HG03469 (cell line): ENCODE data around the gene APOA1.
"Not testable (repeated sequence)": the region's sequence is repeated elsewhere in the genome, so short reads cannot be mapped to it uniquely, and the experiment has no call there.

Experiments used
- ATAC-seq: cut with Tn5 transposase; IDR thresholded peaks from one replicate; pipeline ENCODE4 v1.9.1; 2021; ENCODE audit warnings: mild to moderate bottlenecking, moderate library complexity, moderate number of reproducible peaks; ENCODE audit not compliant: unreplicated experiment

The APOA1 gene

GRCh38 chr11:116821050-116821918 is 16.1 kb downstream of the APOA1 start:
- ATAC-seq = no peak

GRCh38 chr11:116819049-116819448 is 18.4 kb downstream of the APOA1 start:
- no peak for ATAC-seq

- no peak for ATAC-seq
Measured at GRCh38 chr11:116814502-116814901, 22.9 kb downstream of the APOA1 start.

GRCh38 chr11:116813781-116814471 is 23.5 kb downstream of the APOA1 start:
- no peak for ATAC-seq

- ATAC-seq = no peak
Measured at GRCh38 chr11:116813170-116813569, 24.3 kb downstream of the APOA1 start.

- no peak for ATAC-seq
Measured at GRCh38 chr11:116812109-116812508, 25.3 kb downstream of the APOA1 start.

GRCh38 chr11:116811194-116811593 is 26.2 kb downstream of the APOA1 start:
- no peak for ATAC-seq

- no peak for ATAC-seq
Measured at GRCh38 chr11:116808262-116809175, 28.9 kb downstream of the APOA1 start.

- ATAC-seq = no peak
Measured at GRCh38 chr11:116807601-116808261, 29.7 kb downstream of the APOA1 start.

GRCh38 chr11:116804001-116804400 is 33.4 kb downstream of the APOA1 start:
- no peak for ATAC-seq

GRCh38 chr11:116801662-116802061 is 35.8 kb downstream of the APOA1 start:
- not testable (repeated sequence) for ATAC-seq

- no peak for ATAC-seq
Measured at GRCh38 chr11:116800610-116801009, 36.8 kb downstream of the APOA1 start.

- ATAC-seq = no peak
Measured at GRCh38 chr11:116798368-116798767, 39.1 kb downstream of the APOA1 start.

- no peak for ATAC-seq
Measured at GRCh38 chr11:116797816-116798215, 39.6 kb downstream of the APOA1 start.

- ATAC-seq = no peak
Measured at GRCh38 chr11:116796548-116796947, 40.9 kb downstream of the APOA1 start.

GRCh38 chr11:116794851-116795250 is 42.6 kb downstream of the APOA1 start:
- no peak for ATAC-seq

- ATAC-seq = no peak
Measured at GRCh38 chr11:116793772-116794097, 43.7 kb downstream of the APOA1 start.

GRCh38 chr11:116792869-116793771 is 44.3 kb downstream of the APOA1 start:
- no peak for ATAC-seq

- no peak for ATAC-seq
Measured at GRCh38 chr11:116792144-116792868, 45.1 kb downstream of the APOA1 start.
